Endothelial cell of umbilical vein (primary cell): ENCODE data around the gene KIFC3. TPM values are rescaled to one million over a fixed set of nuclear protein-coding genes. Genes with fewer than 3 reads are reported as not detected.

Source experiments
- BruUV-seq: library from RNA; stranded (reverse); fragments of 400-500 nt; replicated peaks from 2 replicates; lab custom pipeline; 2021; lab: Mats Ljungman, UMichigan
- CTCF ChIA-PET: fragments of 300-600, 350-600 bp; sonication (Branson Sonifier 250); formaldehyde crosslinking; loops from one replicate; lab custom pipeline; 2021; ENCODE audit warnings: antibody characterized with exemption, inconsistent platforms; lab: Charles Lee
- POLR2A ChIA-PET: fragments of 300-600, 350-600 bp; sonication (Branson Sonifier 250); formaldehyde crosslinking; loops from one replicate; lab custom pipeline; 2021; ENCODE audit warnings: antibody characterized with exemption, inconsistent platforms; lab: Charles Lee
- DNase-seq: peaks from one replicate; pipeline ENCODE4 v3.0.0-alpha.2; 2011; ENCODE audit warnings: low read depth, low spot score
- FAIRE-seq: peaks from 2 replicates; lab custom pipeline; 2011; peaks lifted over from hg19 to GRCh38; lab: Jason Lieb, UNC
- H2AFZ ChIP-seq: 2 replicates; pipeline ENCODE4 v1.6.0; 2012; ENCODE audit warnings: low read depth, low read length, control low read depth, inconsistent platforms
- H3K27ac ChIP-seq: 2 replicates; pipeline ENCODE4 v1.5.1; 2011; ENCODE audit warnings: low read depth, mild to moderate bottlenecking, control low read depth, low read length, moderate library complexity; ENCODE audit not compliant: insufficient read depth
- H3K27me3 ChIP-seq, 2 experiments: 2 replicates each; pipeline versions ENCODE4 v1.6.0 to v1.6.1; 2011; ENCODE audit warnings: low read length in 2 of 2, mixed read lengths in 1 of 2; ENCODE audit not compliant: control insufficient read depth in 2 of 2, insufficient read depth in 2 of 2
- H3K36me3 ChIP-seq, 2 experiments: 2 replicates in 1 of 2; 3 replicates in 1 of 2; pipeline ENCODE4 v1.5.1; 2011; ENCODE audit warnings: low read length in 2 of 2, mild to moderate bottlenecking in 1 of 2, moderate library complexity in 1 of 2; ENCODE audit not compliant: control insufficient read depth in 2 of 2, insufficient read depth in 2 of 2; ENCODE audit errors: extremely low read depth in 1 of 2
- H3K4me1 ChIP-seq: 3 replicates; pipeline ENCODE4 v1.5.1; 2011; ENCODE audit warnings: mild to moderate bottlenecking, low read length; ENCODE audit not compliant: control insufficient read depth, insufficient read depth; ENCODE audit errors: extremely low read depth
- H3K4me2 ChIP-seq: 2 replicates; pipeline ENCODE4 v1.6.1; 2011; ENCODE audit warnings: low read length, control low read depth, mixed read lengths; ENCODE audit not compliant: insufficient read depth
- H3K4me3 ChIP-seq, 3 experiments: fragments of 200-600 bp in 1 of 3; sonication (generic), shearing (Covaris generic) in 1 of 3; replicated peaks in 1 of 3; 2 replicates each; pipeline ENCODE4 v1.5.1; 2011 to 2016; ENCODE audit warnings: control low read depth in 3 of 3, low read length in 3 of 3, mild to moderate bottlenecking in 2 of 3, inconsistent platforms in 1 of 3, low read depth in 1 of 3, moderate library complexity in 1 of 3; ENCODE audit not compliant: insufficient read depth in 1 of 3
- H3K79me2 ChIP-seq: 2 replicates; pipeline ENCODE4 v1.6.0; 2012; ENCODE audit warnings: low read length, inconsistent platforms; ENCODE audit not compliant: control insufficient read depth, insufficient read depth
- H3K9ac ChIP-seq: replicated peaks from 2 replicates; pipeline ENCODE3; 2011; ENCODE audit warnings: low read length, control low read depth; ENCODE audit not compliant: insufficient read depth; ENCODE audit errors: extremely low read depth
- H3K9me1 ChIP-seq: replicated peaks from 3 replicates; pipeline ENCODE4 v1.6.0; 2011; ENCODE audit warnings: mild to moderate bottlenecking, low read length; ENCODE audit not compliant: control insufficient read depth, insufficient read depth; ENCODE audit errors: extremely low read depth
- H3K9me3 ChIP-seq: replicated peaks from 2 replicates; pipeline ENCODE4 v1.5.1; 2012; ENCODE audit warnings: low read length, inconsistent platforms; ENCODE audit not compliant: control insufficient read depth, insufficient read depth
- H4K20me1 ChIP-seq: replicated peaks from 2 replicates; pipeline ENCODE3; 2011; ENCODE audit warnings: mild to moderate bottlenecking, low read length; ENCODE audit not compliant: control insufficient read depth, insufficient read depth; ENCODE audit errors: extremely low read depth
- CTCF ChIP-seq, 2 donors: IDR thresholded peaks; 1 replicate in 1 of 2; 2 replicates in 1 of 2; pipeline ENCODE4 v1.5.1; 2011; ENCODE audit warnings: low read length in 2 of 2, mild to moderate bottlenecking in 2 of 2, moderate library complexity in 2 of 2, control low read depth in 1 of 2, inconsistent platforms in 1 of 2, low read depth in 1 of 2; ENCODE audit not compliant: insufficient read depth in 1 of 2; ENCODE audit errors: extremely low read depth in 1 of 2
- EZH2 ChIP-seq: IDR thresholded peaks from 2 replicates; pipeline ENCODE4 v1.6.1; 2012; ENCODE audit warnings: borderline replicate concordance, low read depth, mild to moderate bottlenecking, moderate library complexity, low read length, inconsistent platforms; ENCODE audit not compliant: severe bottlenecking
- FOS ChIP-seq: IDR thresholded peaks from 2 replicates; pipeline ENCODE4 v1.6.1; 2011; ENCODE audit warnings: mild to moderate bottlenecking, low read length, moderate library complexity, borderline replicate concordance; ENCODE audit not compliant: insufficient read depth
- GATA2 ChIP-seq: IDR thresholded peaks from 2 replicates; pipeline ENCODE4 v1.7.0; 2011; ENCODE audit warnings: low read depth, mild to moderate bottlenecking, moderate library complexity, mixed read lengths, low read length; ENCODE audit not compliant: insufficient read length, insufficient read depth
- JUN ChIP-seq: IDR thresholded peaks from 2 replicates; pipeline ENCODE4 v1.6.1; 2011; ENCODE audit warnings: borderline replicate concordance, low read depth; ENCODE audit not compliant: insufficient read length, insufficient read depth
- MAX ChIP-seq: IDR thresholded peaks from 2 replicates; pipeline ENCODE4 v1.6.1; 2011; ENCODE audit not compliant: insufficient read depth, insufficient read length
- MYC ChIP-seq: IDR thresholded peaks from one replicate; pipeline ENCODE4 v1.6.1; 2011; ENCODE audit warnings: mild to moderate bottlenecking, low read depth, low read length
- POLR2A ChIP-seq: IDR thresholded peaks from 2 replicates; pipeline ENCODE4 v1.6.1; 2012; ENCODE audit warnings: low read depth, mild to moderate bottlenecking, control low read depth, low read length
- POLR2AphosphoS5 ChIP-seq: IDR thresholded peaks from 2 replicates; pipeline ENCODE4 v1.6.1; 2012; ENCODE audit warnings: low read depth, mild to moderate bottlenecking, control low read depth, low read length, moderate library complexity; ENCODE audit not compliant: insufficient read depth
- dilution Hi-C: fragments of 300-500 bp; cut with MboI; formaldehyde crosslinking; loops from one replicate; pipeline ENCODE4 v1.15.0; 2019; ENCODE audit warnings: low sequenced_read_pairs; ENCODE audit not compliant: extremely low pct_ligation_motif_present
- intact Hi-C: fragments of 100-400 bp; cut with micrococcal nuclease; formaldehyde crosslinking; loops from one replicate; pipeline ENCODE4 v1.10.0; 2022
- polyA plus RNA-seq, 4 experiments: library from polyadenylated mRNA; depleted of rRNA in 3 of 4; stranded (reverse) in 3 of 4; unstranded in 1 of 4; fragments of >200 nt; gene quantifications; 2 replicates each; pipeline versions ENCODE4 v1.2.1 to v1.2.3, GENCODE V29; 2011 to 2012; ENCODE audit warnings: missing spikeins in 1 of 4
- total RNA-seq: library from RNA; stranded (reverse); gene quantifications from 2 replicates; pipeline ENCODE4 v1.2.3, GENCODE V29; 2021

The KIFC3 gene
- total and polyA plus RNA-seq, 2 donors (not counting 3 experiments of a cell fraction or from before 2014, with no cell fraction given), result 36.3 to 62.2 TPM

GRCh38 chr16:57773655-57774295, 28.5 kb downstream of the KIFC3 start:
- FAIRE-seq (no peak), DNase-seq (no peak)
- Histone ChIP-seq H3K36me3 (peaks cover 3 to 21% of the 10 kb centered on the region in 2 experiments), H3K9me1 (no peaks in the 10 kb centered on the region), H3K9ac (no peak overlapping the region), H3K4me2 (no peak overlapping the region), H3K27me3 (no peaks in the 10 kb centered on the region), H3K9me3 (no peaks in the 10 kb centered on the region), H3K4me1 (no peaks in the 10 kb centered on the region), H4K20me1 (no peaks in the 10 kb centered on the region), H3K27ac (no peak overlapping the region), H2AFZ (no peak overlapping the region), H3K4me3 (no peak overlapping the region), H3K79me2 (no peaks in the 10 kb centered on the region)
- intact Hi-C loops (no loop called here), dilution Hi-C loops (no loop called here)
- CTCF ChIA-PET, result interaction anchor here (1.4 to 1.6 kb wide), 3 partner anchors 10 to 21 kb away, joined by 3 to 4 read pairs (median 4); no protein-coding TSS in a partner anchor
- TF ChIP-seq POLR2A (no peak), MYC (no peak), FOS (no peak), EZH2 (no peak), CTCF (IDR thresholded peaks at IDR 0.05; ENCODE audit: extremely low read depth in 1 of 2, insufficient read depth in 1 of 2, low read depth in 1 of 2, low read length in 2 of 2) (no peak), GATA2 (no peak), POLR2AphosphoS5 (no peak), MAX (no peak), JUN (no peak)
- BruUV-seq, result no TSS peak
- POLR2A ChIA-PET, result no interaction called here
